ENCODE results near the gene ZC3H18.

Gene ZC3H18

DNA sequence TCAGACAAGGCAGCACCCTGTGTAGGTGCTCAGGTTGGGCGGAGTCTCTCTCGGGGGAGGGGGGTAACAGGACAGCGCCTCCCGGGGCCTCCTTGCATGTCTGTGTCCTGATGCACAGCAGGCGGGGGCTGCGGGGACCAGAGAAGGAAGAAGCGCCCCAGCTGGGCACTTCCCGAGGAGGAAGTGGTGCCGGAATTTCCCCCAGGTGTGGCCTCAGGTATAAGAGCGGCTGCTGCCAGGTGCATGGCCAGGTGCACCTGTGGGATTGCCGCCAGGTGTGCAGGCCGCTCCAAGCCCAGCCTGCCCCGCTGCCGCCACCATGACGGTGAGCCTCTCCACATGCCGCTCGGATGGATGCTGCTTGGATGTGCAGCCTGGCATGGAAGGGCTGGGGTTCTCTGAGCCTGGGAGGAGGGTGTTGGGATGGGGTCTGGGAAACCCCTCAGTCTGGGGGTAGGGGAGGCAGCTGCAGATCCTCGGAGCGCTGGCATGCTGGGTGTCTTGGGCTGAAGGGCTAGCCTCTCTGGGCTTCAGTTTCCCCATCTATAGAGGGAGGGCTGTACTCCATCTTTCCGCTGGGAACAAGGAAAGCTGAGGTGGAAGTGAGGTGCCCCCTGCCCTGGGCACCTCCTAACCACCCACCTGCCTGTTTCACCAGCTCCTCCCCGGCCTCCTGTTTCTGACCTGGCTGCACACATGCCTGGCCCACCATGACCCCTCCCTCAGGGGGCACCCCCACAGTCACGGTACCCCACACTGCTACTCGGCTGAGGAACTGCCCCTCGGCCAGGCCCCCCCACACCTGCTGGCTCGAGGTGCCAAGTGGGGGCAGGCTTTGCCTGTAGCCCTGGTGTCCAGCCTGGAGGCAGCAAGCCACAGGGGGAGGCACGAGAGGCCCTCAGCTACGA is 68.4 kb downstream of the ZC3H18 start, which contains the start of gene IL17C:
IL17C (plus strand) TSS at position 250 of the 908 bp plus-strand sequence; CDS start at position 320, 70 bp downstream.
- no peaks in the 10 kb centered on the region; the same call in 1 of the 2 replicates for H3K36me3 ChIP-seq (replicated peaks)
- H3K27me3 ChIP-seq (ENCODE audit: low read depth): peaks cover 27% of the 10 kb centered on the region
- DNase-seq (ENCODE audit: low spot score in 2 of 2): no peak
- H3K9me3 ChIP-seq: no peaks in the 10 kb centered on the region
- H3K4me1 ChIP-seq: no peaks in the 10 kb centered on the region
- in situ Hi-C loops (cut with MboI; ENCODE audit: low sequenced_read_pairs): no loop called here
- no peak within 1 kb of the TSS for H3K4me3 ChIP-seq

DNA sequence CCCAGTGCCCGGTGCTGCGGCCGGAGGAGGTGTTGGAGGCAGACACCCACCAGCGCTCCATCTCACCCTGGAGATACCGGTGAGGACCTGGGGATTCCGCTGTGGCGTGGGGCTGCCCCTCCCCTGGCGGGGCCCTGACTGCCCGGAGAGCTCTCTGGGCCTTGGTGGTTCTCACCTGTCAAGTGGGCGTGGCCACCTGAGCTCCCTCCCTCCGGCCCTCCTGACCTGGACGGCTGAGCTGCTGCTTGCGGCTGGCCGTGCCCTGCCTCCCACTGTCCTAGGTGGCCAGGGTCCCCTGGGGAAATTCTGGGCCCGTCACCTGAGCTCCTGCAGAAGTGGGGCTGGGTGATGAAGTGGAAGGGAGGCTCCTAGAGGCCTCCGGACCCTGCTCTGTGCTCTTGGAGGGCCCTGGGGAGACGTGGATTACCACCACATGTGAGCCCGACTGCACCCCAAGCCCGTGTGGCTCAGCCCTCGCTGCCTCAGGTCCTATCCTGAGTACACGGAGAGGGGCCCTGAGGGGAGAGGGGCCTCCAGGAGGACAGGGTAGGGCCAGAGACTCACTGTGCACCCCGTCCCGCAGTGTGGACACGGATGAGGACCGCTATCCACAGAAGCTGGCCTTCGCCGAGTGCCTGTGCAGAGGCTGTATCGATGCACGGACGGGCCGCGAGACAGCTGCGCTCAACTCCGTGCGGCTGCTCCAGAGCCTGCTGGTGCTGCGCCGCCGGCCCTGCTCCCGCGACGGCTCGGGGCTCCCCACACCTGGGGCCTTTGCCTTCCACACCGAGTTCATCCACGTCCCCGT is 69.2 kb downstream of the ZC3H18 start:
- no peaks in the 10 kb centered on the region for H3K4me1 ChIP-seq
- no peaks in the 10 kb centered on the region for H3K9me3 ChIP-seq
- no peaks in the 10 kb centered on the region for H3K36me3 ChIP-seq (replicated peaks)
- DNase-seq (ENCODE audit: low spot score in 2 of 2): no peak
- peaks cover 27% of the 10 kb centered on the region for H3K27me3 ChIP-seq (ENCODE audit: low read depth)
- H3K4me3 ChIP-seq: no peak overlapping the region
- in situ Hi-C loops (cut with MboI; ENCODE audit: low sequenced_read_pairs): no loop called here

DNA sequence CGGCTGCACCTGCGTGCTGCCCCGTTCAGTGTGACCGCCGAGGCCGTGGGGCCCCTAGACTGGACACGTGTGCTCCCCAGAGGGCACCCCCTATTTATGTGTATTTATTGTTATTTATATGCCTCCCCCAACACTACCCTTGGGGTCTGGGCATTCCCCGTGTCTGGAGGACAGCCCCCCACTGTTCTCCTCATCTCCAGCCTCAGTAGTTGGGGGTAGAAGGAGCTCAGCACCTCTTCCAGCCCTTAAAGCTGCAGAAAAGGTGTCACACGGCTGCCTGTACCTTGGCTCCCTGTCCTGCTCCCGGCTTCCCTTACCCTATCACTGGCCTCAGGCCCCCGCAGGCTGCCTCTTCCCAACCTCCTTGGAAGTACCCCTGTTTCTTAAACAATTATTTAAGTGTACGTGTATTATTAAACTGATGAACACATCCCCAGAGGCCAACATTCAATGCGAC is 69.9 kb downstream of the ZC3H18 start:
- no peaks in the 10 kb centered on the region for H3K36me3 ChIP-seq (replicated peaks)
- no peaks in the 10 kb centered on the region for H3K9me3 ChIP-seq
- DNase-seq (ENCODE audit: low spot score in 2 of 2): no peak
- H3K4me3 ChIP-seq: no peak overlapping the region
- H3K27me3 ChIP-seq (ENCODE audit: low read depth): peaks cover 27% of the 10 kb centered on the region
- in situ Hi-C loops (cut with MboI; ENCODE audit: low sequenced_read_pairs): no loop called here
- H3K4me1 ChIP-seq: no peaks in the 10 kb centered on the region

DNA sequence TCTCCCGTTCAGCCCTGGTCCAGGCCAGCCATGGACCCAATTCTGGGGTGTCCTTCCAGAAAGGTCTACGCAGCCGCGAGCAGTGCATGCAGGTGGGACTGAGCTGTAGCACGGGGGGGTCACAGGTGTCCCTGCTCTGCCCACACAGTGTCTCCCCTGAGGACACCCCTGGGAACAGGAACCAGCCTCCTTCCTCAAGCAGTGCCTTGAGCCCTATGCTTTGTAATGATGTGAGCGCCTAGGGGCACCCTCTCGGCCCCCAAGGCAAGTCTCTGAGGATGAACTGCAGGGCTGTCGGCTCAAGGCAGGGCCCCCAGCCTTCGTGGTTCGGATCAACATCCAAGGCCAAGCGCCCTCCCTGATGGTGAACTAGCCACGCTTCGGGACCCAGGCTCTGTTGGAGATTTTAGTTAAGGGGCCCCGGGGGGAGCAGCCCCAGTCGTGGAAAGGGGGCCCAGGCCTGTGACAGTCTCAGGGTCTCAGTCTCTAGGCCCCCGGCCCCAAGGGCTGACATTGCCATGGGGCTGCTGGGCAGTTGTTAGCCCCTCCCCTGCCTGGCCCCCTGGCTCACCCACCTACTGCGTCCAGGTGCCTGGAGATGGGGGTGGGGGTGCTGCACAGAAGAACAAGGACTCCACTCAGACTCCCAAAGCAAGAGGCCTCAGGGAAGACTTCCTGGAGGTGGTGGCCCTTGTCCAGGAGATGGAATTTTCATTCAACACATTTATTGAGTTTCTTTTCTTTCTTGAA is 70.5 kb downstream of the ZC3H18 start:
- Histone ChIP-seq H3K27me3 (ENCODE audit: low read depth) (peaks cover 27% of the 10 kb centered on the region), H3K4me3 (no peak overlapping the region), H3K36me3 (replicated peaks) (no peaks in the 10 kb centered on the region), H3K9me3 (no peaks in the 10 kb centered on the region), H3K4me1 (no peaks in the 10 kb centered on the region)
- in situ Hi-C loops (cut with MboI; ENCODE audit: low sequenced_read_pairs): no loop called here
- DNase-seq (ENCODE audit: low spot score in 2 of 2): no peak

DNA sequence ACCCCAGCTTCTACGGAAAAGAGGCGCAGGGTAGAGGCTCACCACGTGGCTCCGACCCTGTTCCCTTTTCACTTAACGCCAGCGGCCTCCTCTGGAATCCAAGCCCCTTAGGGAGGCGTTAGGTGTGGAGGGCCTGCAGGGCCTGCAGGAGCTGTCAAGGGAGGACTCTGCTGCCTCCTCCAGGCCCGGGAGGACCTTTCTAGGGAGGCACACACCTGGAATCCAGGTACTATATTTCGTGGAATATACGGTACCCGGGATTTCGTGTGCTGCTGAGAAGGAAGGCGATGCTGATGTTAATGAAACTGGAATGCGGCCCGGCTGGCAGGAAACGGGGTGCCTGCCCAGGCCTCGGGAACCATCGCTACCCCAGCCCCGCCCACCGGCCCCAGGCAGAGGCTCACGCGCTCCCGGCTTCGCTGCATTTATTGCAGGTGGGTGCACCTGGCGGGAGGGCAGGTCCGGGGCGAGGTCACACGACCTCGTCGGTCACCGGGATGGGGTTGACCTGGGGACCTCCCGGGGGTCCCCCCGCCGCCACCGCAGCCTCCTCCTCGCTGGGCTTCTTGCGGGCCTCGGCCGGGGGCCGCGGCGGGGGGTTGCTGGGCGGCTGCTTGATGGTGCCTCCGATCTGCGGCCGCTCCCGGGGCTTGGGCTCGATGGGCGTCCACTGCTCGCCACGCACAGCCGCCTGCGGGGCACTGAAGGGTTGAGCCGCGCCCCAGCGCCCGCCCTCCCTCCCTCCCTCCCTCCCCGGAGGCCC is 72.9 kb downstream of the ZC3H18 start:
- no peaks in the 10 kb centered on the region for H3K4me1 ChIP-seq

DNA sequence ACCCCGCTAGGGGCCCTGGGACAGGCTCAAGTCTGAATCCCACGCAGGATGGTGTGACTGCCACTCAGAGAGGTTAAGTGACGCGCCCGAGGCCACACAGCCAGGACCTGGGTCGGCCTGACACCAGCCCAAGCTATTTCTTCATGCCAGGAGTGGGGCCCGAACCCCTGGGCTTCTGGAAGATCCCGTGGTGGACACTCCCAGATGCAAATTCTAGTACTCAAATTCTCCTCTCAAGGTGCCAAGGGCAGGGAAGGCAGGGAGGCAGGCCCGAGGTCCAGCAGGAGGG is 73.4 kb downstream of the ZC3H18 start:
- H3K9me3 ChIP-seq: no peaks in the 10 kb centered on the region
- H3K4me1 ChIP-seq: no peaks in the 10 kb centered on the region
- in situ Hi-C loops (cut with MboI; ENCODE audit: low sequenced_read_pairs): no loop called here
- no peak overlapping the region for H3K4me3 ChIP-seq
- peaks cover 23% of the 10 kb centered on the region for H3K27me3 ChIP-seq (ENCODE audit: low read depth)
- DNase-seq (ENCODE audit: low spot score in 2 of 2): no peak
- no peaks in the 10 kb centered on the region for H3K36me3 ChIP-seq (replicated peaks)

More for the DNA sequence above, 72.9 kb downstream of the ZC3H18 start:
- no peaks in the 10 kb centered on the region for H3K9me3 ChIP-seq
- DNase-seq (ENCODE audit: low spot score in 2 of 2): no peak
- no peak overlapping the region for H3K4me3 ChIP-seq
- peaks cover 27% of the 10 kb centered on the region for H3K27me3 ChIP-seq (ENCODE audit: low read depth)
- in situ Hi-C loops (cut with MboI; ENCODE audit: low sequenced_read_pairs): no loop called here
- H3K36me3 ChIP-seq (replicated peaks): no peaks in the 10 kb centered on the region

DNA sequence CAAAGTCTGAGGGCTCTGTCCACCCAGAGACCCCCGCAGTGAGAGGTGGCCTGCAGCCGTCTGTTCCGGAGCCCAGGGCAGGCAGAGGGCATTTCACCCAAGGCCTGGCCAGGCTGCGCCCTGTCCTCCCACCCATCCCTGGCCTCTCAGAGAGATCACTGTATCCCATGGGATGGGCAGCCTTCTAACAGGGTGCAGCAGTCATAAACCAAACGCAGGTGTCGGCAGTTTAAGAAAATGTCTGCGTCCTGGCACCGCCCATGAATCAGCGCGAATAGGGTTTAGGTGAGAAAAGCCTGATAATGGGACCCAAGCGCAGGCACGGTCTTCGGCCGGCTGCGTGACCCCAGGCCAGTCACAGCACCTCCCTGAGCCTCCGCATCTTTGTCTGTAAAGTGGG is 75.3 kb downstream of the ZC3H18 start:
- in situ Hi-C loops (cut with MboI; ENCODE audit: low sequenced_read_pairs): no loop called here
- Histone ChIP-seq H3K27me3 (ENCODE audit: low read depth) (peaks cover 5% of the 10 kb centered on the region), H3K4me1 (no peaks in the 10 kb centered on the region; the same call in 1 of the 2 replicates), H3K4me3 (no peak overlapping the region), H3K36me3 (replicated peaks) (peaks cover 5% of the 10 kb centered on the region; the same call in 1 of the 2 replicates), H3K9me3 (no peaks in the 10 kb centered on the region)
- no peak for DNase-seq (ENCODE audit: low spot score in 2 of 2)

DNA sequence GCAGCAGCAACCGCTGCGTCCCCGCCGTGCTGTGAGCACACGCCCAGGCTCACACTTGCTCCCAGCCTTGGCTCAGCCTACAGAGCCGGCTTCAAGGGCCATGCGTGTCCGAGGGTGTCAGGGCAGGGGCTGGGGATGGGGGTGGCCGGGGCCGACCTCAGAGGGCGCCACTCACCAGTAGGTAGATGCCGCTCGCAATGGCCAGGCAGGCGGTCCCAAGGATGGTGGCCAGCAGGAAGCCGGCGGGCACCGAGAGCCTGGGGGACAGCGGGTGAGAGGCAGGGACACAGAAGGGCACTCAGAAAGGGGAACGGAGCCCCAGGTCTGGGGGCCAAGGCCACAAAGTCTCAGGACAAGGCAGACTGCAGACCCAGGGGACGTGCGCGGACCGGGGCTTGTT is 75.7 kb downstream of the ZC3H18 start:
- peaks cover 5% of the 10 kb centered on the region; the same call in 1 of the 2 replicates for H3K36me3 ChIP-seq (replicated peaks)
- H3K27me3 ChIP-seq (ENCODE audit: low read depth): no peaks in the 10 kb centered on the region; the same call in 1 of the 2 replicates
- DNase-seq (ENCODE audit: low spot score in 2 of 2): no peak
- H3K4me3 ChIP-seq: no peak overlapping the region
- in situ Hi-C loops (cut with MboI; ENCODE audit: low sequenced_read_pairs): no loop called here
- no peaks in the 10 kb centered on the region; the same call in 1 of the 2 replicates for H3K4me1 ChIP-seq
- no peaks in the 10 kb centered on the region for H3K9me3 ChIP-seq

DNA sequence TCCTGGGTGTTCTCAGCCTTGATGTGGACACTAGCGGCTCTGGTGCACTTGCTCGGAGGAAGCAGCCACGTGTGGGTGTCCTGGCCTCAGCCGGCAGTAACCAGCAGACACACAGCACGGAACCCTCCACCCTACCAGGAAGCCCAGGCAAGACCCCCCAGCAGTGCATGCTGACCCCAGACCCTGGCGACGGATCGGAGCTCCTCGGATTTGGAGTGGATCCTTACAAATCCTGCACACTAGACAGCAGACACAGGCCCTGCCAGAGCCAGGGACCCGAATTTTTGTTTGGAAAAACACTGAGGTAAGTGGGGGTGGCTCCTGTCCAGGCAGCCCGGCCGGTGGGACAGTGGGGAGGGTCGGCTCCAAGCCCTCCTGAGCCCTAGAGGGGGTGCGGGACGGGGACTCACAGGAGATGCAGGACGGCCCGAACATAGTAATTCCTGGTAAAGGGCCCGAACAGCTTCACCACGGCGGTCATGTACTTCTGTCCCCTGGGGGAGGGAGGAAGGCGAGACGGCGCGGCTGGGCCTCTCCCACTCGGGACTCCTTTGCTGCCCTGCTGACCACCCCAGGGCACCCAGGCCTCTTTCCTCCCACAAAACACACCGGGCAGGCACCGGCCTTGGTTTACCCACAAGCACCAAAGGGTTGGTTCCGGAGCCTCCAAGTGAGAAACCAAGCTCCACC is 76.3 kb downstream of the ZC3H18 start:
- no peak for DNase-seq (ENCODE audit: low spot score in 2 of 2)
- Histone ChIP-seq H3K4me3 (no peak overlapping the region), H3K27me3 (ENCODE audit: low read depth) (no peaks in the 10 kb centered on the region), H3K36me3 (replicated peaks) (peaks cover 5% of the 10 kb centered on the region), H3K9me3 (no peaks in the 10 kb centered on the region), H3K4me1 (peaks cover 4% of the 10 kb centered on the region)
- in situ Hi-C loops (cut with MboI; ENCODE audit: low sequenced_read_pairs): no loop called here

DNA sequence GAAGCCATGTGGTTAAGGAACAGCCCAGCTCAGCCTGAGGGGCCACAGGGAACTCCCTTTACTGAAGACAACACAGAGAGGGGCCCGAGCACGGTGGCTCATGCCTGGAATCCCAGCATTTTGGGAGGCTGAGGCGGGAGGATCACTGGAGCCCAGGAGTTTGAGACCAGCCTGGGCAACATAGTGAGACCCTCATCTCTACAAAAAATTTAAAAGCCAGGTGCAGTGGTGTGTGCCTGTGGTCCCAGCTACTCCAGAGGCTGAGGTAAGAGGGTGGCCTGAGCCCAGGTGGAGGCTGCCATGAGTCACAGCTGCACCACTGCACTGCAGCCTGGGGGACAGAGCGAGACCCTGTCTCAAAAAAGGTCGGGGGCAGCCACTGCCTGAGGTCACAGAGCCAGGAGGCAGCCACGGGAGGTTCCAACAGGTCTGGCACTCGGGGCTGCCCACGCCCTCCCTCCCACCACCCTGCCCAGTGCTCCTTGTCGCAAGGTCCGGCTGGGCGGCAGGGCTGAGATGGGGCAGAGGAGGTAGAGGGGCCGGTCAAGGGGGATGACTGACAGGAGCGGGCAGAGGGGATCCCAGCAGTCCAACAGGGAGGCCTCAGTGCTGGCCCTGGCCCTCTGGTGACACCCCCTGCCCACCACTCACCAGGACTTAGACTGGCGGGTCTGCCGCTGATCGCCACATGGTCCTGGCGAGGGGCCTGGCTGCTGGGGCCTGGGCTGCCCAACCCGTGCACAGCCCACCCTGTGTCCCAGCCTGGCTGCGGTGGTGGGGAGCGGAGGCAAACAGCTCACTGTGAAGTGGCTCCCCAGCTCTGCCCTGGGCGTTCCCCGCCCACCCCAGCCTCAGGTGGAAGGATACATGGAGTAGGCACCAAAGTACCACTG is 77.2 kb downstream of the ZC3H18 start:
- Histone ChIP-seq H3K27me3 (ENCODE audit: low read depth) (no peaks in the 10 kb centered on the region), H3K4me1 (peaks cover 6% of the 10 kb centered on the region), H3K4me3 (no peak overlapping the region), H3K36me3 (replicated peaks) (peaks cover 5% of the 10 kb centered on the region), H3K9me3 (no peaks in the 10 kb centered on the region)
- no peak for DNase-seq (ENCODE audit: low spot score in 2 of 2)
- in situ Hi-C loops (cut with MboI; ENCODE audit: low sequenced_read_pairs): no loop called here

DNA sequence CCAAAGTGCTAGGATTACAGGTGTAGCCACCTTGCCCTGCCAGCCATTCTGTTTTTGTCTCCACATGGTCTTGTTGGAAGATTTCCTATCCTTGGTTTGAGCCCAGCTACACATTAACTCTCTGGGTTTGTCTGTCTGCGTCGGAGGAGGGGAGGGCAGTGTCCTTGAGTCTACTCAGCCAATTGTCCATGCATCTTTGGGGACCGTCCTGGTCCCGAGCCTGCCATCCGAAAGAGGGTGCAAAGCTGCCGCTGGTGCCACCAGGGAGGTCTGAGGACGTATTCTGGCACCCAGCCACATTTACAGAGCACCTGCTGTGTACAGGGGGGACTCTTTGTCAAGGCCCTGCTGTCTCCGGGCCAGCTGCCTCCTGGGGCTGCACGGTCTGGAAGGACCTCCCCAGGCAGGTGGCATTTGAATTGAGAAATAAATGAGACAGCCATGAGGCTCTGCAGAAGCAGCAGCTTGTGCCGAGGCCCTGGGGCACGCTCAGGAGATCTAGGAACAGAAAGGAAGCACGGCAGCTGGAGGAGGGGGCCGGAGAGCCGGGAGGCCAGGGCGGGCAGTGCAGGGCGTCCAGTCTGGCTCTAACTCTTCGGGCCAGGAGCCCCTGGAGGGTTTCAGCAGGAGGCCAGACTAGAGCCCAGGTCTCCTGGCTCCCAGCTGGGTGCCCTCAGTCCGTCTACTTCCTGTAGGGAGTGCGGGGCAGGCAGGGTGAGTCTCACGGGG is 79.2 kb downstream of the ZC3H18 start:
- in situ Hi-C loops (cut with MboI; ENCODE audit: low sequenced_read_pairs): no loop called here
- Histone ChIP-seq H3K4me1 (peaks cover 6% of the 10 kb centered on the region), H3K4me3 (peak overlapping the region; percentile 86), H3K27me3 (ENCODE audit: low read depth) (no peaks in the 10 kb centered on the region), H3K36me3 (replicated peaks) (peaks cover 14% of the 10 kb centered on the region), H3K9me3 (no peaks in the 10 kb centered on the region)
- no peak for DNase-seq (ENCODE audit: low spot score in 2 of 2)
